ENCODE results near the gene EIF6. TPM values are rescaled to one million over a fixed set of nuclear protein-coding genes. Genes with fewer than 3 reads are reported as not detected.

The EIF6 gene
- total and polyA plus RNA-seq, 3 donors from 2014 or later: 84.3 to 142 (median 90.6) TPM

DNA sequence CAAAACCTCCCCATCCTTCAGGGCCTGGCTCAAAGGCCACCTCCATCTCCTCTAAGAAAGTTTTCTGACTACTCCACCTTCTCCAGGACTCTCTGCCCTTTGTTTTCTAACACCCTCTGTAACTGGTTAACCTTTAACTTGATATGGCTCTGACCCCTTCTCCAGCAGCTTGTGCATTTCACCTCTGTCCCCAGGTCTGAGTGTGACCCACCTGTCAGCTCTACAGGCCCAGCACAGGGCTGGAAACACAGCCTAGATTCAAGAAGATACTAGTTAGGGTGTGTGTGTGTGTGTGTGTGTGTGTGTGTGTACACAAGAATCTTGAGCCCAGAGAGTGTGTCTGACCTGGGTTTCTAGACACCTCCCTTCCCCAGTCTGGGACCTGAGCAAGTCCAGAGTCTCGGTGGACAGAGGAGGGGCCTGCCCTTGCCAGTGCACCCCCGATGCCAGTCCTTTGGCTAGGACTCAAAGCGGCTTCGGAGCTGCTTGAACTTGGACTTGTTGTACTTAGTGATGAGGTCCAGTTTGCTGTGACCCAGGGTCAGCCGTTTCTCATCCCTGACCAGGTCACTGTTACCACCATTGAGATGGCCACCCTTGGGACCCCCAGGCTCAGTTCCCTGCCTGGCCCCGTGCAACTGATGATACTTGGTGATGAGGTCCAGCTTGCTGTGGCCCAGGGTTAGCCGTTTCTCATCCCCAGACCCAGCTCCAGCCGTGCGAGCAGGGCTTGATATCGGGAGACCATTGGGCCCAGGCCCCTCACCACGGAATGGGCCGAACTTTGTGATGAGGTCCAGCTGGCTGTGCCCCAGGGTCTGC is 1.7 kb upstream of the EIF6 start:
- 93% methylated on average over 6 to 12 of the region's 12 CpGs for whole genome bisulfite sequencing, 2 donors
- H3K9me3 ChIP-seq: no peaks in the 10 kb centered on the region
- no peaks in the 10 kb centered on the region for H3K27me3 ChIP-seq
- no peak for DNase-seq
- H3K4me3 ChIP-seq: no peak overlapping the region
- peaks cover 7% of the 10 kb centered on the region for H3K4me1 ChIP-seq
- intact Hi-C loops (cut with DNase I; ENCODE audit: low total_unique reads): no loop called here
- TF ChIP-seq POLR2A (IDR thresholded peaks at IDR 0.05): no peak
- TF ChIP-seq, protein P1, sequence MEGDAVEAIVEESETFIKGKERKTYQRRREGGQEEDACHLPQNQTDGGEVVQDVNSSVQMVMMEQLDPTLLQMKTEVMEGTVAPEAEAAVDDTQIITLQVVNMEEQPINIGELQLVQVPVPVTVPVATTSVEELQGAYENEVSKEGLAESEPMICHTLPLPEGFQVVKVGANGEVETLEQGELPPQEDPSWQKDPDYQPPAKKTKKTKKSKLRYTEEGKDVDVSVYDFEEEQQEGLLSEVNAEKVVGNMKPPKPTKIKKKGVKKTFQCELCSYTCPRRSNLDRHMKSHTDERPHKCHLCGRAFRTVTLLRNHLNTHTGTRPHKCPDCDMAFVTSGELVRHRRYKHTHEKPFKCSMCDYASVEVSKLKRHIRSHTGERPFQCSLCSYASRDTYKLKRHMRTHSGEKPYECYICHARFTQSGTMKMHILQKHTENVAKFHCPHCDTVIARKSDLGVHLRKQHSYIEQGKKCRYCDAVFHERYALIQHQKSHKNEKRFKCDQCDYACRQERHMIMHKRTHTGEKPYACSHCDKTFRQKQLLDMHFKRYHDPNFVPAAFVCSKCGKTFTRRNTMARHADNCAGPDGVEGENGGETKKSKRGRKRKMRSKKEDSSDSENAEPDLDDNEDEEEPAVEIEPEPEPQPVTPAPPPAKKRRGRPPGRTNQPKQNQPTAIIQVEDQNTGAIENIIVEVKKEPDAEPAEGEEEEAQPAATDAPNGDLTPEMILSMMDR (IDR thresholded peaks at IDR 0.05): no peak
- no peak overlapping the region for H3K27ac ChIP-seq
- H3K36me3 ChIP-seq (ENCODE audit: low read depth, missing control alignments): no peaks in the 10 kb centered on the region

DNA sequence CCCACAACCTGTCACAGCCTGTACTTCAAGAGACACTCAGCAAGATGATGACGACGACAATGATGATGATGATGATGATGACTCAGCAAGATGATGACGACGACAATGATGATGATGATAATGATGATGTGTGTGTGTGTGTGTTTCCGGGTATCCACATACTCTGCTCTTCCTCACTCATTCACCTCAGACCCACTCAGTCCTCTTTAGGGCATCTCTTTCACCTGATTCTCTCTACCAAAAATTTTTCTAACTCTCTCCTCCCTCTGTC is 1.2 kb upstream of the EIF6 start:
- H3K27ac ChIP-seq: no peak overlapping the region
- intact Hi-C loops (cut with DNase I; ENCODE audit: low total_unique reads): no loop called here
- H3K4me1 ChIP-seq: peaks cover 7% of the 10 kb centered on the region
- no peaks in the 10 kb centered on the region for H3K9me3 ChIP-seq
- TF ChIP-seq POLR2A (IDR thresholded peaks at IDR 0.05): no peak
- TF ChIP-seq, protein P1 (IDR thresholded peaks at IDR 0.05): no peak
- H3K4me3 ChIP-seq: no peak overlapping the region
- DNase-seq: no peak
- no peaks in the 10 kb centered on the region for H3K36me3 ChIP-seq (ENCODE audit: low read depth, missing control alignments)
- 62 to 76% methylated on average over 5 of the region's 5 CpGs for WGBS, 2 donors
- no peaks in the 10 kb centered on the region for H3K27me3 ChIP-seq

DNA sequence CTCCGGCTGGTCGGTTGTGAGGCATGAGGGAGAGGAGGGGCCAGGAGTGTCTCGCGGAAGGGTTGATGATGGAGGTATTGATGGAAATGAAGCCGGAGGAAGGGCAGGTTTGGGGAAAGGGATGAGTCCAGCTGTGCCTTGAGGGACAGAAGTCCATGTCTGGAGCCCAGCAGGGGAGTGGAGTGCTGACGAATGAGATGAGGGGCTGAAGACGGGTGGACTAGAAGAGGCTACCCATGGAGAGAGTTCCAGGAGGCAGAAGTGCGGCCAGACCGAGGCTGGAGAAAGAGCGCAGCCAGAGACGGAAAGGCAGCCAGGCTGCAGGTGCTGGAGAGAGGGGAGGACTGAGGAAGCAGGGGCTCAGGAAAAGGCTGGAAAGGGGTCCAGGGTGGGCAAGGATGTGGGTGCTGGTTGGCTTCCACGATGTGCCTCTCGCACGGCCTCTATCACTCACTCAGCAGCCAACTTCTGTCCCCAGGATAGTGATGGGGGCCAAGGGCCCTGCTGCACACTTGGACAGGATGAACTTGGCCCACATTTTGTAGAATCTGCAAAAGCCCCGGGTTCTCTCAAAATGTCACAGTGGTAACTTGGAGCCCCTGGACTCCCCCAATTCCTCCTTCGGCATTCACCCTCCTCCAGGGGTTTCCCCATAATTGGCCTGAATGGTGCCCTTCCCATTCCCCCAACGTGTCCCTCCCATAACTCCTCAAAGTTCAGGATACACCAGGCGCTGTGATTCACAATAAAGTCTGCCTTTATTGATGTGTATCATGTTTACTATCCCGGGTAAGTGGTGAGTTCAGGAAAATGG is 627 bp upstream of the EIF6 start:
- TF ChIP-seq, protein P1 (IDR thresholded peaks at IDR 0.05): no peak
- no peak for TF ChIP-seq POLR2A (IDR thresholded peaks at IDR 0.05)

GRCh38 chr20:35283441-35284266 is 918 bp downstream of the EIF6 start:
- H3K27me3 ChIP-seq: no peaks in the 10 kb centered on the region
- H3K9me3 ChIP-seq: no peaks in the 10 kb centered on the region
- no peak for DNase-seq
- TF ChIP-seq POLR2A (IDR thresholded peaks at IDR 0.05): no peak
- TF ChIP-seq, protein P1 (IDR thresholded peaks at IDR 0.05): no peak
- H3K4me1 ChIP-seq: peaks cover 7% of the 10 kb centered on the region
- H3K27ac ChIP-seq: peak overlapping the region; percentile 77 to 91
- H3K36me3 ChIP-seq (ENCODE audit: low read depth, missing control alignments): no peaks in the 10 kb centered on the region
- 15 to 19% methylated on average over 13 to 24 of the region's 24 CpGs for WGBS, 2 donors
- intact Hi-C loops (cut with DNase I; ENCODE audit: low total_unique reads): no loop called here
- H3K4me3 ChIP-seq: peak overlapping the region; percentile 87 to 95

More for the DNA sequence above, 627 bp upstream of the EIF6 start:
- no peaks in the 10 kb centered on the region for H3K27me3 ChIP-seq
- 26 to 34% methylated on average over 17 to 19 of the region's 19 CpGs for WGBS, 2 donors
- H3K9me3 ChIP-seq: no peaks in the 10 kb centered on the region
- intact Hi-C loops (cut with DNase I; ENCODE audit: low total_unique reads): no loop called here
- H3K36me3 ChIP-seq (ENCODE audit: low read depth, missing control alignments): no peaks in the 10 kb centered on the region
- H3K4me1 ChIP-seq: peaks cover 7% of the 10 kb centered on the region
- peak overlapping the region; percentile 77 to 91 for H3K27ac ChIP-seq
- H3K4me3 ChIP-seq: peak overlapping the region; percentile 87 to 95
- no peak for DNase-seq
